ENCODE data around the gene SGO1.

GRCh38 chr3:20230954-20231353, 44.9 kb upstream of the SGO1 start:
- TF ChIP-seq CTCF (IDR thresholded peaks at IDR 0.05) (no peak), EP300 (IDR thresholded peaks at IDR 0.05) (no peak), POLR2A (IDR thresholded peaks at IDR 0.05) (no peak)

All from tibial nerve (tissue), 4 donors.